Muscle layer of duodenum (tissue), 2 donors: Measurements from ENCODE around the gene ROR2.
A peak's percentile ranks its signal among the peaks of the same experiment; 100 is the strongest.

ENCODE experiments used
- H3K27ac ChIP-seq: one replicate; pipeline ENCODE4 v1.7.0; 2013; ENCODE audit warnings: mild to moderate bottlenecking, low read length
- H3K27me3 ChIP-seq: one replicate; pipeline ENCODE4 v1.7.0; 2013; ENCODE audit warnings: low read depth, mild to moderate bottlenecking, control low read depth, low read length
- H3K36me3 ChIP-seq, 2 donors: one replicate each; pipeline ENCODE4 v1.7.0; 2013; ENCODE audit warnings: low read length in 2 of 2, control low read depth in 1 of 2, mild to moderate bottlenecking in 1 of 2; ENCODE audit not compliant: insufficient read depth in 2 of 2, control insufficient read depth in 1 of 2
- H3K4me1 ChIP-seq, 2 donors: one replicate each; pipeline ENCODE4 v1.7.0; 2013; ENCODE audit warnings: low read length in 2 of 2, mild to moderate bottlenecking in 2 of 2, control low read depth in 1 of 2, moderate library complexity in 1 of 2; ENCODE audit not compliant: insufficient read depth in 2 of 2, control insufficient read depth in 1 of 2
- H3K4me3 ChIP-seq, 2 donors: one replicate each; pipeline ENCODE4 v1.7.0; 2013; ENCODE audit warnings: low read length in 2 of 2, low read depth in 1 of 2, mild to moderate bottlenecking in 1 of 2
- H3K9me3 ChIP-seq, 2 donors: one replicate each; pipeline ENCODE4 v1.7.0; 2013; ENCODE audit warnings: low read length in 2 of 2, control low read depth in 1 of 2, mild to moderate bottlenecking in 1 of 2; ENCODE audit not compliant: control insufficient read depth in 1 of 2
- donor health status: healthy.

ROR2 gene

GRCh38 chr9:91905991-91906469, 44.0 kb downstream of the ROR2 start:
- peak overlapping the region; percentile 22 to 64 for H3K4me3 ChIP-seq
- no peaks in the 10 kb centered on the region for H3K36me3 ChIP-seq
- H3K9me3 ChIP-seq = no peaks in the 10 kb centered on the region
- peaks cover 7 to 46% of the 10 kb centered on the region in 2 donors for H3K4me1 ChIP-seq
- H3K27ac ChIP-seq = no peak overlapping the region
- no peaks in the 10 kb centered on the region for H3K27me3 ChIP-seq

DNA sequence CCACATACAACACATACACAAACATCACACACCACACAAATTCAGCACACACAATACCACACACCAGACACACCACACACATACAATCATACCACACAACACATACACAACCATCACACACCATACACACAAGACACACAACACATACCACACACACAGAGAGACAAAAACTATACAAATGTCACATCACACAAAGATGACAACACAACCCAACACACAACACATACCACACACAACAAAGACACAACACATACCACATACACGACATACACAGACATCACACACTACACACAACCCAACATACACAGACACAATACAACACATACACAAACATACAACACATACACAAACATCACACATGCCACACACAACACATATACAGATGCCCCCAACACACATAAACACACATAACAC, 44.8 kb downstream of the ROR2 start:
- Histone ChIP-seq H3K4me1 (peaks cover 13 to 51% of the 10 kb centered on the region in 2 donors), H3K27me3 (no peaks in the 10 kb centered on the region), H3K36me3 (no peaks in the 10 kb centered on the region), H3K9me3 (no peaks in the 10 kb centered on the region), H3K4me3 (no peak overlapping the region), H3K27ac (no peak overlapping the region)

- Histone ChIP-seq H3K36me3 (no peaks in the 10 kb centered on the region), H3K27me3 (no peaks in the 10 kb centered on the region), H3K27ac (no peak overlapping the region), H3K4me3 (no peak overlapping the region), H3K4me1 (peaks cover 13 to 56% of the 10 kb centered on the region in 2 donors), H3K9me3 (no peaks in the 10 kb centered on the region)
Observed at GRCh38 chr9:91904588-91905236, 45.3 kb downstream of the ROR2 start.

- Histone ChIP-seq H3K27me3 (no peaks in the 10 kb centered on the region), H3K4me1 (peaks cover 19 to 62% of the 10 kb centered on the region in 2 donors)
Observed at GRCh38 chr9:91903126-91903911, 46.7 kb downstream of the ROR2 start.

DNA sequence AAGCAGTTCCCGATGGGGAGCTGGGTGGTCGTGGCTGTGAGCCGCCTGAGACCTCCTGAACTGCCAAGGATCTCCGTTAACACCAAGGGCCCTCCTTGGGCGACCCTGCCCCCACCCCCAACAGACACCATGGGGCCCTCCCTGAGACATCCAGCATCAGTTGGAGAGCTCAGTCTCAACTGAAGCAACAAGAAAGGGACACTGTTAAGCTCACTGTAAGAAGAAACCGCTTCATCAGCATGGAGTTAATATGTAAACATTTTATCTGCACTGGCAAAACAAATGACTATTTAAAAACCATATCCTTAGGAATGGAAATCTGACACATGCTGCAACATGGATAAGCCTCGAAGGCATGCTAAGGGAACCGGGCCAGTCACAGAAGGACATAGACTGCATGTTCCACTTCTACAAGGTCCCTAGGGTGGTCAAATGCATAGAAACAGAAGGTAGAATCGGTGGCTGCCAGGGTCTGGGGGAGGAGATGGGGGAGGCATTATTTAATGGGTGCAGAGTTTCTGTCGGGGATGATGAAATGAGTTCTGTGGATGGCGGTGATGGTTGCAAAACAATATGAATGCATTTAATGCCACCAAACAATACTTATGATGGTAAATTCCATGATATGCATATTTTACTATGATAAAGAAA, 47.4 kb downstream of the ROR2 start:
- no peak overlapping the region for H3K27ac ChIP-seq

More at GRCh38 chr9:91903126-91903911, 46.7 kb downstream of the ROR2 start:
- no peak overlapping the region for H3K4me3 ChIP-seq
- no peaks in the 10 kb centered on the region for H3K36me3 ChIP-seq
- H3K27ac ChIP-seq = no peak overlapping the region
- H3K9me3 ChIP-seq = no peaks in the 10 kb centered on the region

GRCh38 chr9:91900797-91901177, 49.2 kb downstream of the ROR2 start:
- Histone ChIP-seq H3K4me1 (peaks cover 17 to 57% of the 10 kb centered on the region in 2 donors), H3K27me3 (no peaks in the 10 kb centered on the region), H3K36me3 (no peaks in the 10 kb centered on the region), H3K9me3 (no peaks in the 10 kb centered on the region), H3K4me3 (no peak overlapping the region), H3K27ac (peak overlapping the region; percentile 42)

More for the DNA sequence above, 47.4 kb downstream of the ROR2 start:
- H3K9me3 ChIP-seq = no peaks in the 10 kb centered on the region
- H3K27me3 ChIP-seq = no peaks in the 10 kb centered on the region
- H3K36me3 ChIP-seq = no peaks in the 10 kb centered on the region
- no peak overlapping the region for H3K4me3 ChIP-seq
- peaks cover 21 to 59% of the 10 kb centered on the region in 2 donors for H3K4me1 ChIP-seq

- Histone ChIP-seq H3K9me3 (no peaks in the 10 kb centered on the region), H3K36me3 (no peaks in the 10 kb centered on the region), H3K4me3 (peak overlapping the region in 1 of 2 donors; percentile 12), H3K4me1 (peaks cover 17 to 57% of the 10 kb centered on the region in 2 donors), H3K27me3 (no peaks in the 10 kb centered on the region), H3K27ac (peak overlapping the region; percentile 42)
Observed at GRCh38 chr9:91900055-91900796, 49.8 kb downstream of the ROR2 start.

- H3K4me1 ChIP-seq = peaks cover 17 to 57% of the 10 kb centered on the region in 2 donors
- H3K27me3 ChIP-seq = no peaks in the 10 kb centered on the region
- no peaks in the 10 kb centered on the region for H3K9me3 ChIP-seq
- H3K36me3 ChIP-seq = no peaks in the 10 kb centered on the region
- no peak overlapping the region for H3K4me3 ChIP-seq
- peak overlapping the region; percentile 45 for H3K27ac ChIP-seq
Observed at GRCh38 chr9:91899594-91899993, 50.4 kb downstream of the ROR2 start.

GRCh38 chr9:91899219-91899563, 50.8 kb downstream of the ROR2 start:
- peaks cover 17 to 59% of the 10 kb centered on the region in 2 donors for H3K4me1 ChIP-seq
- no peaks in the 10 kb centered on the region for H3K9me3 ChIP-seq
- no peaks in the 10 kb centered on the region for H3K36me3 ChIP-seq
- no peaks in the 10 kb centered on the region for H3K27me3 ChIP-seq
- no peak overlapping the region for H3K4me3 ChIP-seq
- H3K27ac ChIP-seq = peak overlapping the region; percentile 45

DNA sequence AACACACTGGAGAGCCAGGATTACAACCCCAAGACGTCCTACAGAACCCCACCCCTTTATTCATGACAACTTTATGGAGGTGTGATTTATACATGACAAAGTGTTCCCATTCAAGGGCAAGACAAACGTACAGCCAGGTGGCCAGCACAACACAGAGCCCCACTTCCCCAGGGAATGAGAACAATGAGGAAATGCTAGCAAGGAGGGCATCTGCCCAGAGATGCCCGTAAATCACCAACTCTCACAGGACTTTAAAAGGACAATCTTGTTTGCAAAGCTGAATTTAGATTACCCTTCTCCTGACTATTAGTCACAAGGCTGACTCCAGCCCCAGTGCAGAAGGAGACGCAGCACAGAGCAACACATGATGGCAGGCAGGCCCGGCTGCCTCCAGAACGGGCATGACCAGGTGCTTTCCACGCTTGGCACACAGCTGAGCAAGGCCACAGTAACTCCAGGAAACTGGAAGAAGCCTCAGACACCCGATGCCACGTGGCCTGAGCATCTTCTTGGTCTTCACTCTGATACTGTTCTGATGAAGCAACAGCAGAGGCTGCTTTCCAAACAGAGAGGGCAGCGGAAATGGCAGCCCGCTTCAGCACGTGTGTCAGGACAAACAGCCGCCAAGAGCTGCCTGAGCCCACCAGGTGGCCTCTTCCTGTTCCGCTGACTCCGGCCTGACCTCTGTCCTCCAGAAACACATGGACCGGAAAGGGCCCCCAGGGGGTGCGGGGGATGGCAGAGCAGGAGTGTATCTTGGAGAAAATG, 51.4 kb downstream of the ROR2 start:
- no peaks in the 10 kb centered on the region for H3K27me3 ChIP-seq
- no peak overlapping the region for H3K4me3 ChIP-seq
- no peaks in the 10 kb centered on the region for H3K36me3 ChIP-seq
- H3K9me3 ChIP-seq = no peaks in the 10 kb centered on the region
- H3K27ac ChIP-seq = peak overlapping the region; percentile 65
- peaks cover 17 to 63% of the 10 kb centered on the region in 2 donors for H3K4me1 ChIP-seq
